Uterus (tissue), 2 donors: ENCODE data around the gene TANGO2.

Source experiments
- POLR2A ChIP-seq, 2 donors: fragments of 450-650 bp; IDR thresholded peaks; one replicate each; pipeline ENCODE4 v1.6.1; 2016; ENCODE audit warnings: antibody characterized with exemption in 2 of 2, mild to moderate bottlenecking in 1 of 2, moderate library complexity in 1 of 2
- TF ChIP-seq, protein P1 (sequence below), 4 experiments: fragments of 200-600 bp in 2 of 4; fragments of 450-650 bp in 2 of 4; sonication (generic) in 2 of 4; IDR thresholded peaks; one replicate each; pipeline ENCODE4 v1.5.1; 2016 to 2019; ENCODE audit warnings: antibody characterized with exemption in 4 of 4, mild to moderate bottlenecking in 2 of 4, moderate library complexity in 1 of 4

DNA sequence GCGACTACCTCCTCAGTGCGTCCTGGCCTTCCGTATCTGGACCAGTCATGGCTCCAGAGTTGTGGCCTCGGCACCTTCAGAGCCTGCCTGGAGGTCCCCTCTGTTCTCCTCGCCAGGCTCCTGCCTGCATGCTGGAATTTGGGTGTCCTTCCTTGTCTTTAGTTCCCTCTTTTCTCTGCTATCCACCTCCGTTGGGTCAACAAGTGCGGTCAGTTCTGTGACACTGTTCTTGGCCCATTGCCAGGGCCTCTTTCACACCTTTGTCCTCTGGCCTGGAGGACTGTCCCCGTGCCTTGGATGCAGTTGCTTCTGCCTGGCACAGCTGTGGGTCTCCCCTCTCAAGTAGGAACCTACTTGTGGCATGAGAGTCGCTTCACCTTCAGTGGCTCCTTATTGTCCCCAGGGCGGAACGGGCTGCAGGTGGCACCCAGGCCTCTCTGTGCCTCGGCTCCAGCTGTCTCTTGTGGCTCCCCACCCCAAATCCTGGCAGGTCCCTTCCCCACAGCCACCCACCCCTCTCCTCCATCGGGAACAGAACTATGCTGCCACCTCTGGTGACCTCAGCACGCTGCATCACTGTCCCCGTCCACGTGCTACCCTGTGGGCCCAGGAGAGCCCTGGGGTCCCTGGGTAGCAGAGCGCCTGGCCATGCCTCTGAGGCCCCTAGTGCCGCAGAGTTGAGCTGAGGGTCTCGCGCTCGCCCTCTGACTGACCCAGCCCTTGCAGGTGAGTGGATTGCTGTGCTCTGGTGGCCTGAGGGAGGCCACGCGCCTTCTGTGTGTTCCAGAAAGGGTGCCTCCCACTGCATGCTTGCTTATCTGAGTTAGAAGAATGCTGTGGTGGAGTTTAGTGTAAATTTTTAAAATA, 63.9 kb downstream of the TANGO2 start:
- TF ChIP-seq, protein P1, sequence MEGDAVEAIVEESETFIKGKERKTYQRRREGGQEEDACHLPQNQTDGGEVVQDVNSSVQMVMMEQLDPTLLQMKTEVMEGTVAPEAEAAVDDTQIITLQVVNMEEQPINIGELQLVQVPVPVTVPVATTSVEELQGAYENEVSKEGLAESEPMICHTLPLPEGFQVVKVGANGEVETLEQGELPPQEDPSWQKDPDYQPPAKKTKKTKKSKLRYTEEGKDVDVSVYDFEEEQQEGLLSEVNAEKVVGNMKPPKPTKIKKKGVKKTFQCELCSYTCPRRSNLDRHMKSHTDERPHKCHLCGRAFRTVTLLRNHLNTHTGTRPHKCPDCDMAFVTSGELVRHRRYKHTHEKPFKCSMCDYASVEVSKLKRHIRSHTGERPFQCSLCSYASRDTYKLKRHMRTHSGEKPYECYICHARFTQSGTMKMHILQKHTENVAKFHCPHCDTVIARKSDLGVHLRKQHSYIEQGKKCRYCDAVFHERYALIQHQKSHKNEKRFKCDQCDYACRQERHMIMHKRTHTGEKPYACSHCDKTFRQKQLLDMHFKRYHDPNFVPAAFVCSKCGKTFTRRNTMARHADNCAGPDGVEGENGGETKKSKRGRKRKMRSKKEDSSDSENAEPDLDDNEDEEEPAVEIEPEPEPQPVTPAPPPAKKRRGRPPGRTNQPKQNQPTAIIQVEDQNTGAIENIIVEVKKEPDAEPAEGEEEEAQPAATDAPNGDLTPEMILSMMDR (IDR thresholded peaks at IDR 0.05): no peak
- TF ChIP-seq POLR2A (IDR thresholded peaks at IDR 0.05): no peak
